ENCODE results near the gene DRD2.

DNA sequence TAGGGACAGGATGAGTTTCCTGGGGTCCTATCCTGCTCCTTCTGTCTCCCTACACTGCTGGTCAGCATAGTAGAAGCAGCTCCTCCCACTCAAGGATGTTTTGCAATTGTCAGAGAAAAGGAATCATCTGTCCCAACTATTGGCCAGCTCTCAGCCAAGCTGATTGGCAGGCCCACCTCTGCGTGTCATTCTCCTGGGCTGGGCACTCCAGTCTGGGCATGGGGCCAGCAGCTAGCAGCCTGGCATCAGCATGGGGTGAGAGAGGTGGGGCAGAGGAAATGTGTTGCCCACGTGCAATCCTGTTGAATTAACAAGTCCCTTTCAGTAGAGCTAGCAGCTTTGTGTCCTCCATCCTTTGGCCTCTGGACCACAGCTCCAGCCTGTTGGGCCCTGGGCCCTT lies 73.5 kb downstream of the DRD2 start:
- TF ChIP-seq, protein P1, sequence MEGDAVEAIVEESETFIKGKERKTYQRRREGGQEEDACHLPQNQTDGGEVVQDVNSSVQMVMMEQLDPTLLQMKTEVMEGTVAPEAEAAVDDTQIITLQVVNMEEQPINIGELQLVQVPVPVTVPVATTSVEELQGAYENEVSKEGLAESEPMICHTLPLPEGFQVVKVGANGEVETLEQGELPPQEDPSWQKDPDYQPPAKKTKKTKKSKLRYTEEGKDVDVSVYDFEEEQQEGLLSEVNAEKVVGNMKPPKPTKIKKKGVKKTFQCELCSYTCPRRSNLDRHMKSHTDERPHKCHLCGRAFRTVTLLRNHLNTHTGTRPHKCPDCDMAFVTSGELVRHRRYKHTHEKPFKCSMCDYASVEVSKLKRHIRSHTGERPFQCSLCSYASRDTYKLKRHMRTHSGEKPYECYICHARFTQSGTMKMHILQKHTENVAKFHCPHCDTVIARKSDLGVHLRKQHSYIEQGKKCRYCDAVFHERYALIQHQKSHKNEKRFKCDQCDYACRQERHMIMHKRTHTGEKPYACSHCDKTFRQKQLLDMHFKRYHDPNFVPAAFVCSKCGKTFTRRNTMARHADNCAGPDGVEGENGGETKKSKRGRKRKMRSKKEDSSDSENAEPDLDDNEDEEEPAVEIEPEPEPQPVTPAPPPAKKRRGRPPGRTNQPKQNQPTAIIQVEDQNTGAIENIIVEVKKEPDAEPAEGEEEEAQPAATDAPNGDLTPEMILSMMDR (IDR thresholded peaks at IDR 0.05) = no peak
- TF ChIP-seq POLR2A (IDR thresholded peaks at IDR 0.05) = no peak
- TF ChIP-seq POLR2AphosphoS5 (IDR thresholded peaks at IDR 0.05; ENCODE audit: insufficient read depth in 1 of 2, low read depth in 1 of 2) = no peak

Data from vagina (tissue), 2 donors.